ENCODE results near the gene PTGDS. TPM values are rescaled to one million over a fixed set of nuclear protein-coding genes. Genes with fewer than 3 reads are reported as not detected.

PTGDS gene
- total and polyA plus RNA-seq, 9 of the 15 experiments (the other 6 are each of a cell fraction or from before 2014, with no cell fraction given), result 0.46 to 7.1 (median 2.0) TPM

DNA sequence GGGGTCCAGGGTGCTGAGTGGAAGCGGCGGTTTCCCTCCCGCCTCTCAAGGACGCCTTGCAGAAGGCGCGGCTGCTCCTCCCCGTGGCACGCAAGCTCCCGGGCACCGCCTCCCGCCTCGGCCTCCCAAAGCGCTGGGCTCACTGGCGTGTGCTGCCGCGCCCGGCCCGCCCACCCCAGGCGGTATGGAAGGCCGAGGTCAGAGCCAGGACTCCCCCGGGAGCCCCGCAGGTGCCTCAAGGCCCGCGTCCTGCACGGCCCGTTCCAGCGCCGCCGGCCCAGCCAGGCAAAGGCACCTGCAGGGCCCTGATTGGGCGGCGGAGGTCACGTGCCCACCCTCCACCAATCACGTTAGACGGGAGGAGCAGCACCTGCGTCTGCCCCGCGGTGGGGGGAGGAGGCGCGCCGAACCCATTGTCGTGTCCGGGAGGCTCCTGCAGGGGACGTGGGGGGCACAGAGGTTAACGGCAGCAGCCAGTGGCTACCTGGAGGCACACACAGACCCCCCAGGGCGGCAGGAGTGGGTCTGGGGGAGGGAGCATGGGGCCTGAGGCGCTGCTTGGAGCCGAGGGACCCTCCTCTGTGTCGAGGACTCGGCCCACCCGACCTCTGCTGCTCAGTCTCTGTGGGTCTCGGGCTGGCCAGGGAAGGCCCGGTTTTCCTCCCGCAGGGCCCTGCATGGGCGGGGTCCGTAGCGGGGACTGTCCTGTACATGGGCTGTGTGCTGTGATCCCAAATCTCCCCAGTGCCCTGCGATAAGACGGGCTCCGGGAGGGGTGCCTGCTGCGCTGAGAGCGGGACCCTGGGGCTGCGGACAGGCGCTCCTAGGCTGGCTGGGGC lies 27.3 kb upstream of the PTGDS start (continued):
- TF ChIP-seq, protein P1, sequence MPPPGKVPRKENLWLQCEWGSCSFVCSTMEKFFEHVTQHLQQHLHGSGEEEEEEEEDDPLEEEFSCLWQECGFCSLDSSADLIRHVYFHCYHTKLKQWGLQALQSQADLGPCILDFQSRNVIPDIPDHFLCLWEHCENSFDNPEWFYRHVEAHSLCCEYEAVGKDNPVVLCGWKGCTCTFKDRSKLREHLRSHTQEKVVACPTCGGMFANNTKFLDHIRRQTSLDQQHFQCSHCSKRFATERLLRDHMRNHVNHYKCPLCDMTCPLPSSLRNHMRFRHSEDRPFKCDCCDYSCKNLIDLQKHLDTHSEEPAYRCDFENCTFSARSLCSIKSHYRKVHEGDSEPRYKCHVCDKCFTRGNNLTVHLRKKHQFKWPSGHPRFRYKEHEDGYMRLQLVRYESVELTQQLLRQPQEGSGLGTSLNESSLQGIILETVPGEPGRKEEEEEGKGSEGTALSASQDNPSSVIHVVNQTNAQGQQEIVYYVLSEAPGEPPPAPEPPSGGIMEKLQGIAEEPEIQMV (tag; conservative IDR thresholded peaks at IDR 0.05; ENCODE audit: low read depth), result no peak
- TF ChIP-seq ZNF232 (CRISPR knock-in tag; IDR thresholded peaks at IDR 0.05), result no peak
- peak; percentile 67 for TF ChIP-seq POLR2A (conservative IDR thresholded peaks at IDR 0.05)
- TF ChIP-seq ERF (CRISPR knock-in tag; IDR thresholded peaks at IDR 0.05), result no peak
- TF ChIP-seq, protein P2, sequence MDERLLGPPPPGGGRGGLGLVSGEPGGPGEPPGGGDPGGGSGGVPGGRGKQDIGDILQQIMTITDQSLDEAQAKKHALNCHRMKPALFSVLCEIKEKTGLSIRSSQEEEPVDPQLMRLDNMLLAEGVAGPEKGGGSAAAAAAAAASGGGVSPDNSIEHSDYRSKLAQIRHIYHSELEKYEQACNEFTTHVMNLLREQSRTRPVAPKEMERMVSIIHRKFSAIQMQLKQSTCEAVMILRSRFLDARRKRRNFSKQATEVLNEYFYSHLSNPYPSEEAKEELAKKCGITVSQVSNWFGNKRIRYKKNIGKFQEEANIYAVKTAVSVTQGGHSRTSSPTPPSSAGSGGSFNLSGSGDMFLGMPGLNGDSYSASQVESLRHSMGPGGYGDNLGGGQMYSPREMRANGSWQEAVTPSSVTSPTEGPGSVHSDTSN (CRISPR knock-in tag; IDR thresholded peaks at IDR 0.05; ENCODE audit: low read depth), result no peak
- TF ChIP-seq, protein P2 (tag; conservative IDR thresholded peaks at IDR 0.05; ENCODE audit: low read depth), result no peak
- no peak for TF ChIP-seq AFF4 (CRISPR knock-in tag; IDR thresholded peaks at IDR 0.05)
- TF ChIP-seq ZNF77 (CRISPR knock-in tag; IDR thresholded peaks at IDR 0.05), result no peak
- TF ChIP-seq STAT6 (CRISPR knock-in tag; IDR thresholded peaks at IDR 0.05), result no peak
- no peak for TF ChIP-seq SIRT6 (IDR thresholded peaks at IDR 0.05; ENCODE audit: low read depth, low read length)
- TF ChIP-seq ZKSCAN3 (CRISPR knock-in tag; IDR thresholded peaks at IDR 0.05), result no peak
- peak; percentile 98 for TF ChIP-seq TOE1 (IDR thresholded peaks at IDR 0.05; ENCODE audit: borderline replicate concordance)
- no peak for TF ChIP-seq TOE1 (CRISPR knock-in tag; IDR thresholded peaks at IDR 0.05; ENCODE audit: borderline replicate concordance, low read depth)
- no peak; the same call in 1 of the 2 replicates for TF ChIP-seq HNRNPL (IDR thresholded peaks at IDR 0.05; ENCODE audit: low read depth, low read length)
- no peak for TF ChIP-seq POLR2AphosphoS5 (IDR thresholded peaks at IDR 0.05; ENCODE audit: control insufficient read depth, insufficient read depth, low read depth, low read length)
- no peak for TF ChIP-seq SIN3B (IDR thresholded peaks at IDR 0.05; ENCODE audit: low read depth)
